HG03060 (cell line): ENCODE data around the gene ATRNL1.

Experiments
- ATAC-seq: cut with Tn5 transposase; IDR thresholded peaks from one replicate; pipeline ENCODE4 v1.9.1; 2021; ENCODE audit warnings: low read depth, moderate number of reproducible peaks; ENCODE audit not compliant: unreplicated experiment

The ATRNL1 gene

GRCh38 chr10:115936926-115937767, 844.0 kb downstream of the ATRNL1 start:
- no peak for ATAC-seq

DNA sequence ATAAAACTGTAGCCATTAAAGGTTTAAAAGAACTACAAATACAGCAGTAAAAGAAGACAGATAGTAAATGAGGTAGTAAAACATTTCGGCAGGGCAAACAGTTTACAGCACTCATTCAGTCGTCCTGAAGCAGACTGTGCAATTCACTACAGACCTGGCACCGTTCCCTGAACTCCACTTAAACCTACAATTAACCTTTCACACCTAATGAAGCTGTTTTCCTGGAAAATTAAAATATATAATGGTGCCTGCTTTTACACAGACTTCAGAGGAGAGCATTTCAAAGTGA, 844.5 kb downstream of the ATRNL1 start:
- no peak for ATAC-seq

DNA sequence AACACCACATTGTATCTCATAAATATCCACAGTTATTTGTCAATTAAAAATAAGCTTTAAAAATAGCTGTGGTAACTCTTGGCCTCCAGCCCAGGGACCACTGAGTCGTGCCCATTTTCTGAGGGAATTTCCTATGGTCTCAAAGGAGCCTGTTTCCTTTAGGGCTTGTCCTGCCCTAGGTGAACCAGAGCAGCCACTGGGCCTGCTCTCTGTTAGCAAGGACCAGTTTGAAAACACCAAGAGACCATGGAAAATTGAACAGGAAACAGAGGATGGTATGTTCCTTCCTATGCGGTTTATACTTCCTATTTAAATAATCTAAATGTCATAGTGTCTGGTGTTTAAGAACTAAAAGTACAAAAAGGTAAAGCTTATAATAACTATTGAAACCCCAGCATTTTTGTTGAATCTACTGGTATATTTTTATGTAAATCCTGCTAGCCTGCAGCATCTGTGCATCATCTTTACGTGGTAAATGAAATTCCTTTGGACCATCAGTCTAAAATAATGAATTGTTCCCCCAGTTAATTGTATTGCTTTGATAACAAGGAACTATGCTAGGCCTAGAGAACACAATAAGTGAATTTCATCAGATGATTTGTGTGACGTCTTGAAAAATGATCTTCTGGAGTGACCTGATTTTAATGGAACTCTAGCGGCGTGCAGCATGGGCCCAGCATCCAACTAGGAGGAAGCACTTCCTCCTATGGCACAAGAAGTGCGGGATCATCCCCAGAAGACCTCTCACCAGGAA, 846.1 kb downstream of the ATRNL1 start:
- ATAC-seq, result no peak

DNA sequence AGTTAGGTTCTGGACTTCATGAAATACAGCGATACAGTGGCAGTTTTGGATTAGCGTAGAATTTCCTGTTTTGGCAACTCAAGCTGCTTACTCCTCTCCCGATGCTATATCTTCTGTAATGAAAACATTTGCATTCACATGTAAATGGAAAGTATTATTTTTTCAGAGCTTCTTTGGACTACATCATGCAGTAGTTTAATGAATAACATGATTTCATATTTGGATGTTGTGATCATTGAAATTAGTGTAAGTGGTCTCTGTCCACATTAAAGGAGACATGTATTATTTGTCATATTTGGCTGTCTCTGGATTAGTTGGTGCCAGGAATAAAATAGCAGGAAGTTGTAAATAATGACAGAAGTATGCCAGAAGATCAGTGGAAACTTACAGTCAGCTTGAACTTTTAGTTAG, 848.2 kb downstream of the ATRNL1 start:
- no peak for ATAC-seq

GRCh38 chr10:115942101-115942500, 848.9 kb downstream of the ATRNL1 start:
- ATAC-seq, result no peak

DNA sequence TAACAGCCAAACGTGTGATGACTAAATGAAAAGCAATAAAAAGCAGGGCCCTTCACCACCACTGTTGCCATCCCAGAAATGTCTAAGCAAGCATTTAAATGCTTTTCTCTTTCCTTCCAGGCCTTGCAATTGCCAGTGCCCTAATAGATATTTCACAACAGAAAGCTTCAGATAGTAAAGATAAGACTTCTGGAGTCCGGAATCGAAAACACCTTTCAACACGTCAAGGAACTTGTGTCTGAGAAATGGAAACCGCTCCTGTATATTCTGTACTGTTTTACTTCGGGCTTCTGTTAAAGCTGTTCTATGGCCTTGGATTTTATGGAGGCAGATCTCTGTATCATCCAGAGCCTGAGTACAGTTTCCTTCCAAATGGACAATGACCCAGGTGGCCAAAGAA, 851.4 kb downstream of the ATRNL1 start:
- no peak for ATAC-seq

- no peak for ATAC-seq
Measured at GRCh38 chr10:115945701-115946445, 852.7 kb downstream of the ATRNL1 start.

GRCh38 chr10:115947104-115947503, 853.9 kb downstream of the ATRNL1 start:
- no peak for ATAC-seq

DNA sequence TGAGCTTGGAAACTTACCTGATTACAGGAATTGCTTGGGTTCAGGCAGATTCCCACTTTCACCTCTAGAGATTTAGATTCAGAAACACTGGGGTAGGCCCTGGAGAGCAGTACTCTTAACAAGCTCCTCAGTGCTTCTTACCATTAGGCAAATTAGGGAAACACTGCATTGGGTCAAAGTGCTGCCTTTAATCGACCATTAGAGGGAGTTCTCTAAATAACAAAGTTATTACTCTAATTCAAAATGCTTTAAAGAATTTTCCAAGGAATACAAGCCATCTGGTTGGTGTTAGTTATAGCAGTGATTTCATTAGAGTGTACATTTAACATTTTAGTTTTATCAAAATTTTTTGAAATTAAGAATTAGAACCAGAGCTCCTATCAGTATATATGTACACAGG, 855.3 kb downstream of the ATRNL1 start:
- no peak for ATAC-seq

- ATAC-seq, result no peak
Measured at GRCh38 chr10:115949282-115949844, 856.2 kb downstream of the ATRNL1 start.

DNA sequence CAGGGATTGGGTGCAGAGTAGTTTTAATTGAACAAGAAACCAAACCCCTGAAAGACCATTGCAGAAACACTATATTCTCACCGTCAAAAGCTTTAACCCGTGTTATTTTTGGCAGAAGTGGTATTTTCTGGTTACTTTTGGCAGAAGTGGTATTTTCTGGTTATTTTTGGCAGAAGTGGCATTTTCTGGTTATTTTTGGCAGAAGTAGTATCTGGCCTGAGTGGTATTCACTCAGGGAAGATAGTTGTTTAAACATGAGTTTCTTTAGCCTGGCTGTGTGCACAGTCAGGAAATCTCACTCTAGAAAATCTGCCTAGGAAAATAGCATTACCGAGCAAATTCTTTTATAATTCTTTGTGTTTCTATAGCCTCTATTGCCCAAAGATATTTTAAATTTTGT, 857.2 kb downstream of the ATRNL1 start:
- no peak for ATAC-seq

DNA sequence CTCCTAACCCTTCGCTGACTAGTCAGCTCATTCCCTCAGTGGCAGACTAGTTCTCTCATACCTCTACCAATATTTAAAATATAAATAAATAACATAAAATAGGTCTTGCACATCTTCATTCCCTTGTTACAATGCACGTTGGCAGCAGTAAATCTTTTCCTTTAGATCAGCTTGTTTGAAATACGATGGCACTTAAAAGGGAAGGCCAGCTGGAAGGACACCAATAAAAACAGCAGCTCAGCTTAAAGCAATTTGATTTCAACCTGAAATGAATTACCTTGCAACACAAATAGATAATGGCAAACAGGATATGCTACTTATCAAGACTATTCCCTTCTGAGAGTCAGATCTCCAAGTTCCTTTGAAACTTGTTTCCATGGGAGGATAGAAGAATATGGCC, 858.1 kb downstream of the ATRNL1 start:
- ATAC-seq, result no peak

- ATAC-seq, result no peak
Measured at GRCh38 chr10:115953281-115953680, 860.1 kb downstream of the ATRNL1 start.

- no peak for ATAC-seq
Measured at GRCh38 chr10:115953968-115954367, 860.8 kb downstream of the ATRNL1 start.

DNA sequence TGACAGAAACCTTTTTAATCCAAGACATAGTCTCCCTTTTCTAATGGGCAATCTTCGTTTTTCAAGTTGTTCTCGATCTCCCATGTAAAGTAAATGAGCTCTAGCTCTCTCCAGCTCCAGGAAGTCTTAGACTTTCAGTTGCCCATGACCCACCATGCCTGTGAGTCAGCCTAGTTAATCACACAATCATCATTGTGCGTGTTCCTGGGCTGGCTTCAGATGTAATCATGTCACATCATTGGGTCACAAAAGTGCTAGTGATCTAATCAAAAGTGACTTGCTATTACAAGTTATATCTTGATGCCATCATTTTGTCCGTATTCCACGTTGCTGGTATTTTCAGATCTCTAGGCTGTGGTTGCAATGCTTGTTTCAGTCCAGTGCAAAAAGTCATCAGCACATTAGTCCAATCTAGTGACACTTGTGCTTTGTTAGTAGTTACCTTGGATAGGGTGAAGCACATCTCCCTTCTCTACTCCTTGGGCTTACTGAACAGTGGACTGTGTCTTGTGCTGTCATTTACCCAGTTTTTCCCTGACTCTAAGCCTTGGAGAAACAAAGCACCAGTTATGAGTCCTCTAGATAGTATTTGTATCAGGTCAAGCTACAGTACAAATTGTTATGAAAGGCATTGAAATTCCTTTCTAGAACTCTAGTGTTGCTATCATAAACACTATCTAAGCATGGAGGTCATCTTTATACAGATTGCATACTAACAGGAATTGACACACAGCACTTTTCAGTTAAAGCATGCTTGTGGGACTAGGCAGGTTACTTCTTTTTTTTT, 863.3 kb downstream of the ATRNL1 start:
- no peak for ATAC-seq

- no peak for ATAC-seq
Measured at GRCh38 chr10:115957012-115957399, 863.8 kb downstream of the ATRNL1 start.

DNA sequence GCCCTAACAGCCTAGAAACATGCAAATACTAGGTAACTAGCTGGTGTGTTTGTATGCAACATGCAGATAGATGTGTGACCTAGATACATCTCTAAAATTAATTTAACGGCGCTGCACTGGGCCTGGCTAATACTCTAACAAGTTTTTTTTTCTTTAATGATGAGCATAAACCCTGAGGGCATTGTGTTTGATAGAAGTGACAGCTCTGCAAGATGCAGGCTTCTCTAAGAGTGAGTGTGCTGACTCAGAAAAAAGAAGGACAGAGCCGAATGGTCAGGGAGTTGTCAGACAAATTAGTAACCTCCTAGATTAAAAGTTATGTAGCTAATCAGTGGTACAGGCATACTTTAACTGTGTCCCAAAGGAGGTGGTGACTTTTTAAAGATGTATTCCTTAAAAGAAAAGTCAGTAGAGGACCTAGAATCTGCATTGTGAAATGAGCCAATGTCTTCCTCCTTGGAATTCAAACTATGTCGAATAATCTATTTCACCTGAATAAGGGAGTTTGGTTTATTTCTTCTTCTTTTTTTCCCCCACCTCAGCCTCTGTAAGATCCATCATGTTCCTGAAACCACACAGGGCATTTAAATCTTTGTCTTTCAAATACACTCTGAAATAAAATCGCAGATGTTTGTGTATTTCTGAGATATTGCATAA, 864.7 kb downstream of the ATRNL1 start:
- no peak for ATAC-seq

DNA sequence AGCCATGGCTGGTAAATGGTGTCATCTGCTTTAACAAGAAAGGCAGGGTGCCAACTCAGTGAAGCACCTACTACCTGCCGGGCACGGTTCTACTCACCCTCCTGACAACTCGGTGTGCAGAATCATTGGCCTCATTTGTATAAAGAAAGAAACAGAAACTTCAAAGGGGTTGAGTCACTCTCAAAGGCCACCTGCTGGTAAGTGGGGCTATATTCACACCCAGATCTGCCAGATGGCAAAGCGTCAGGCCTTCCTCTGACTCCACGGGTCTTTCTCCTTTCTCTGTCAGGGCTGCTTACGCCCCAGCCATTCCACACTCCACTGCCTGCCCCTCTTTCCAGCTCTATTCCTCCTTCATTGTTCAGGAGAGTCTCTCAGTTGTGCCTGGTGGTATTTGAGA, 870.7 kb downstream of the ATRNL1 start:
- ATAC-seq, result no peak

DNA sequence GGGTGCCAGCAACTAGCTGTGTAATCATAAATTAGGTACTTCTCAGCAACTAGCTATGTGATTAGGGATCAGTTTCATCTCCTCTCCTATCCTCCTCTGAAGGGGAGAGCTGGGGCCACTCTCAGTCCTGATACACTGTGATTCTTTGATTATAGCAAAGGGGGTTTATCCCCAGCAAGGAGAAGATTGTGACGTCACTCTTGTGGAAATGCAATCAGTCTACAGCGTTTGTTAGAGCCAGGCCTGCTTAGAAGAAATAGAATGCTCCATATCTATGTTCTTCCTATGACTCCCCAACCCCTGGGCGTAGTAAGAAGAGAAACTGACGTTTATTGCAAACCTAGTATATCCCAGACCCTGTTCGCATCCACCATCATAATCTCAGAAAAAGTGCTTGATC, 871.7 kb downstream of the ATRNL1 start:
- no peak for ATAC-seq

DNA sequence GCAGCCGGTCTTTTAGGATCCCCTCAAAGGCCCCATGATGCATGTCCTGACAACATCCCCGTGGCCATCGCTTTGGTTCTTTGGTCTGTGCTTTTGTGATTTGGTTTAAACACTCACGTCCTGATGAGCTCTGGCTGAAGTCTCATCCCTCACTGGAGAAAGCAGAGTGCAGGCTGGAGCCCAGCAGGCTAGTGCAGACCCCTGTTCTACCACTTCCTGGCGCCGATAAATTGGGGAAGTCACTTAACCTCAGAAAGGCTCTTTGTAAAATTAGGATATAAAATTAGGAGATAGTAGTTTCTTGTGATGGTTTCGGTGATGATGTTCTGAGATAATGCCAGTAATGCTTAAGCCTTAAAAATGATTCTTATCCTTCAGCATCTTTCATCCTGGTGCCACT, 872.2 kb downstream of the ATRNL1 start:
- ATAC-seq, result no peak
